CD4-positive, alpha-beta T cell (primary cell): ENCODE data around the gene RAI1. TPM values are rescaled to one million over a fixed set of nuclear protein-coding genes. Genes with fewer than 3 reads are reported as not detected.

Experiments
- ATAC-seq: fragments of 200-7000 bp; cut with Tn5 transposase; one replicate; pipeline ENCODE4 v1.10.0; 2022; ENCODE audit warnings: mild to moderate bottlenecking; ENCODE audit not compliant: poor library complexity
- CTCF ChIA-PET: fragments of 350-600 bp; sonication (Branson Sonifier 250); formaldehyde crosslinking; loops from one replicate; lab custom pipeline; 2021; ENCODE audit warnings: antibody characterized with exemption, inconsistent platforms; lab: Charles Lee
- POLR2A ChIA-PET: fragments of 350-600 bp; sonication (Branson Sonifier 250); formaldehyde crosslinking; loops from one replicate; lab custom pipeline; 2021; ENCODE audit warnings: antibody characterized with exemption, inconsistent platforms; lab: Charles Lee
- DNase-seq, 14 experiments: peaks; one replicate each; pipeline ENCODE4 v3.0.0-alpha.2; 2013 to 2020; ENCODE audit warnings: mixed read lengths in 2 of 14
- H3K27ac ChIP-seq, 2 donors: one replicate each; pipeline versions ENCODE4 v1.5.1 to v1.7.0; 2013; ENCODE audit warnings: low read length in 2 of 2, low read depth in 1 of 2, mild to moderate bottlenecking in 1 of 2
- H3K27me3 ChIP-seq, 2 experiments: 1 replicate in 1 of 2; 2 replicates in 1 of 2; pipeline versions ENCODE4 v1.6.1 to v1.7.0; 2013; ENCODE audit warnings: low read length in 2 of 2, control low read depth in 1 of 2, mild to moderate bottlenecking in 1 of 2, moderate library complexity in 1 of 2; ENCODE audit not compliant: insufficient read depth in 2 of 2, control insufficient read depth in 1 of 2
- H3K36me3 ChIP-seq: one replicate; pipeline ENCODE4 v1.6.1; 2013; ENCODE audit warnings: low read length, control low read depth; ENCODE audit not compliant: insufficient read depth
- H3K4me1 ChIP-seq: one replicate; pipeline ENCODE4 v1.6.1; 2013; ENCODE audit warnings: low read length, control low read depth; ENCODE audit not compliant: insufficient read depth
- H3K4me3 ChIP-seq: one replicate; pipeline ENCODE4 v1.5.1; 2013; ENCODE audit warnings: mild to moderate bottlenecking, low read length, moderate library complexity
- H3K9me3 ChIP-seq, 2 experiments: 1 replicate in 1 of 2; 2 replicates in 1 of 2; pipeline versions ENCODE4 v1.6.1 to v1.7.0; 2013; ENCODE audit warnings: low read length in 2 of 2, mild to moderate bottlenecking in 2 of 2, control low read depth in 1 of 2, moderate library complexity in 1 of 2; ENCODE audit not compliant: control insufficient read depth in 1 of 2, insufficient read depth in 1 of 2
- H3K27ac Mint-ChIP-seq: one replicate; pipeline ENCODE4 v1.8.0; 2020; ENCODE audit warnings: mixed read lengths
- H3K27me3 Mint-ChIP-seq: one replicate; pipeline ENCODE4 v1.8.0; 2021; ENCODE audit warnings: mixed read lengths
- H3K36me3 Mint-ChIP-seq: one replicate; pipeline ENCODE4 v1.8.0; 2021; ENCODE audit warnings: low read depth, mixed read lengths
- H3K4me1 Mint-ChIP-seq: one replicate; pipeline ENCODE4 v1.8.0; 2021; ENCODE audit warnings: low read depth, mixed read lengths
- H3K4me3 Mint-ChIP-seq: one replicate; pipeline ENCODE4 v1.8.0; 2020; ENCODE audit warnings: mild to moderate bottlenecking, mixed read lengths
- H3K9me3 Mint-ChIP-seq: one replicate; pipeline ENCODE4 v1.8.0; 2020; ENCODE audit warnings: mixed read lengths
- intact Hi-C, 2 experiments: fragments of 100-400 bp; cut with DNase I in 1 of 2; cut with micrococcal nuclease in 1 of 2; formaldehyde crosslinking; loops; one replicate each; pipeline versions ENCODE4 v1.15.1 to v1.9.0; 2023 to 2025; cut with DNase I, micrococcal nuclease
- total RNA-seq, 174 experiments: library from RNA in 2 of 174; stranded (reverse) in 2 of 174; gene quantifications; one replicate each; pipeline ENCODE4 v1.2.3 and lab custom pipeline; 2021 to 2026
- TF ChIP-seq, protein P1 (sequence below): fragments of 200-600 bp; IDR thresholded peaks from one replicate; pipeline ENCODE4 v1.8.0; 2022; ENCODE audit warnings: antibody characterized with exemption, mild to moderate bottlenecking

RAI1 gene
- total RNA-seq, 2 experiments from 2014 or later = 19.3 to 25.2 TPM

GRCh38 chr17:17739388-17740066, 58.3 kb downstream of the RAI1 start:
- Mint-ChIP-seq H3K27ac (peak overlapping the region; percentile 81), H3K27me3 (no peaks in the 10 kb centered on the region), H3K36me3 (no peaks in the 10 kb centered on the region), H3K4me3 (peak overlapping the region; percentile 45), H3K4me1 (peaks cover 42% of the 10 kb centered on the region), H3K9me3 (no peaks in the 10 kb centered on the region)
- TF ChIP-seq, protein P1, sequence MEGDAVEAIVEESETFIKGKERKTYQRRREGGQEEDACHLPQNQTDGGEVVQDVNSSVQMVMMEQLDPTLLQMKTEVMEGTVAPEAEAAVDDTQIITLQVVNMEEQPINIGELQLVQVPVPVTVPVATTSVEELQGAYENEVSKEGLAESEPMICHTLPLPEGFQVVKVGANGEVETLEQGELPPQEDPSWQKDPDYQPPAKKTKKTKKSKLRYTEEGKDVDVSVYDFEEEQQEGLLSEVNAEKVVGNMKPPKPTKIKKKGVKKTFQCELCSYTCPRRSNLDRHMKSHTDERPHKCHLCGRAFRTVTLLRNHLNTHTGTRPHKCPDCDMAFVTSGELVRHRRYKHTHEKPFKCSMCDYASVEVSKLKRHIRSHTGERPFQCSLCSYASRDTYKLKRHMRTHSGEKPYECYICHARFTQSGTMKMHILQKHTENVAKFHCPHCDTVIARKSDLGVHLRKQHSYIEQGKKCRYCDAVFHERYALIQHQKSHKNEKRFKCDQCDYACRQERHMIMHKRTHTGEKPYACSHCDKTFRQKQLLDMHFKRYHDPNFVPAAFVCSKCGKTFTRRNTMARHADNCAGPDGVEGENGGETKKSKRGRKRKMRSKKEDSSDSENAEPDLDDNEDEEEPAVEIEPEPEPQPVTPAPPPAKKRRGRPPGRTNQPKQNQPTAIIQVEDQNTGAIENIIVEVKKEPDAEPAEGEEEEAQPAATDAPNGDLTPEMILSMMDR = no peak
- Histone ChIP-seq H3K9me3 (no peaks in the 10 kb centered on the region), H3K27ac (no peak overlapping the region), H3K4me3 (no peak overlapping the region), H3K4me1 (peaks cover 46% of the 10 kb centered on the region), H3K36me3 (peaks cover 3% of the 10 kb centered on the region), H3K27me3 (no peaks in the 10 kb centered on the region)
- DNase-seq = no peak
- POLR2A ChIA-PET = interaction anchor here (1.3 to 3.8 kb wide), 4 partner anchors 11 to 44 kb away, joined by 4 to 21 read pairs (median 4); no protein-coding TSS in a partner anchor
- ATAC-seq = no peak
- intact Hi-C loops = no loop called here
- CTCF ChIA-PET = no interaction called here

GRCh38 chr17:17740615-17741348, 59.5 kb downstream of the RAI1 start:
- ChIA-PET CTCF (no interaction called here), POLR2A (interaction anchor here (0.9 to 3.8 kb wide), 4 partner anchors 10 to 85 kb away, joined by 3 to 21 read pairs (median 4); no protein-coding TSS in a partner anchor)
- no peaks in the 10 kb centered on the region for H3K27me3 ChIP-seq
- H3K27ac ChIP-seq = peak overlapping the region in 1 of 2 donors; percentile 15
- no peaks in the 10 kb centered on the region for H3K9me3 ChIP-seq
- H3K27me3 Mint-ChIP-seq = no peaks in the 10 kb centered on the region
- peaks cover 3% of the 10 kb centered on the region for H3K36me3 ChIP-seq
- TF ChIP-seq, protein P1 = no peak
- no peak overlapping the region for H3K4me3 ChIP-seq
- no peaks in the 10 kb centered on the region for H3K36me3 Mint-ChIP-seq
- H3K4me1 ChIP-seq = peaks cover 45% of the 10 kb centered on the region
- intact Hi-C loops = no loop called here
- H3K27ac Mint-ChIP-seq = peak overlapping the region; percentile 78
- ATAC-seq (peak; percentile 95), DNase-seq (peak in 13 of 14 experiments; percentile 18 to 78 (median 50))
- H3K4me1 Mint-ChIP-seq = peaks cover 38% of the 10 kb centered on the region
- peak overlapping the region; percentile 78 for H3K4me3 Mint-ChIP-seq
- H3K9me3 Mint-ChIP-seq = no peaks in the 10 kb centered on the region

- no peaks in the 10 kb centered on the region for H3K27me3 ChIP-seq
- DNase-seq = no peak
- H3K36me3 ChIP-seq = peaks cover 3% of the 10 kb centered on the region
- peak overlapping the region in 1 of 2 donors; percentile 15 for H3K27ac ChIP-seq
- POLR2A ChIA-PET = interaction anchor here (3.8 kb wide), 1 partner anchor 9 kb away, joined by 21 read pairs; no protein-coding TSS in a partner anchor
- CTCF ChIA-PET = interaction anchor here (1.1 kb wide), 1 partner anchor 292 kb away, joined by 3 read pairs; no protein-coding TSS in a partner anchor
- H3K27ac Mint-ChIP-seq = peak overlapping the region; percentile 78
- peak overlapping the region; percentile 78 for H3K4me3 Mint-ChIP-seq
- no peaks in the 10 kb centered on the region for H3K36me3 Mint-ChIP-seq
- TF ChIP-seq, protein P1 = no peak
- H3K9me3 Mint-ChIP-seq = no peaks in the 10 kb centered on the region
- peak; percentile 2 for ATAC-seq
- H3K4me1 ChIP-seq = peaks cover 43% of the 10 kb centered on the region
- intact Hi-C loops = no loop called here
- no peaks in the 10 kb centered on the region for H3K9me3 ChIP-seq
- H3K27me3 Mint-ChIP-seq = no peaks in the 10 kb centered on the region
- peaks cover 31% of the 10 kb centered on the region for H3K4me1 Mint-ChIP-seq
- no peak overlapping the region for H3K4me3 ChIP-seq
Measured at GRCh38 chr17:17741349-17742023, 60.2 kb downstream of the RAI1 start.
